Measurements from ENCODE around the gene IGFBP5. TPM values are rescaled to one million over a fixed set of nuclear protein-coding genes. Genes with fewer than 3 reads are reported as not detected.
A peak's percentile ranks its signal among the peaks of the same experiment; 100 is the strongest.

Gene IGFBP5
- polyA plus RNA-seq, 1 of the 3 experiments (the other 2 are of a cell fraction): 323 TPM

- H3K27ac ChIP-seq (ENCODE audit: low read depth in 2 of 2, low read length in 1 of 2): peak overlapping the region; percentile 19 to 97; a peak in 3 of 4 replicates
- no peaks in the 10 kb centered on the region for H3F3A ChIP-seq (replicated peaks; ENCODE audit: insufficient read depth)
- peaks cover 0 to 42% of the 10 kb centered on the region in 2 experiments; a peak in 2 of 4 replicates for H3K4me1 ChIP-seq (ENCODE audit: control insufficient read depth in 1 of 2, insufficient read depth in 2 of 2, low read depth in 1 of 2, low read length in 1 of 2)
- ChIA-PET POLR2A (interaction anchor here (0.9 to 1.5 kb wide), 3 partner anchors 35 to 237 kb away, joined by 3 to 9 read pairs (median 4); partner anchors contain the start of gene RPL37A), CTCF (interaction anchor here (0.8 to 1.7 kb wide), 5 partner anchors 11 to 140 kb away, joined by 3 to 7 read pairs (median 3); partner anchors contain the start of gene IGFBP5)
- no peaks in the 10 kb centered on the region for H3K9me3 ChIP-seq
- DNase-seq: peak; percentile 70
- peak overlapping the region; percentile 43; the same call in 1 of the 2 replicates for H3K4me2 ChIP-seq
- no peak overlapping the region for H2AFZ ChIP-seq (ENCODE audit: low read depth)
- H4K20me1 ChIP-seq (ENCODE audit: insufficient read depth): no peaks in the 10 kb centered on the region
- no peaks in the 10 kb centered on the region for H3K9me2 ChIP-seq
- H3K9ac ChIP-seq: no peak overlapping the region
- no peaks in the 10 kb centered on the region for H3K36me3 ChIP-seq (replicated peaks in 1 of 2; ENCODE audit: control insufficient read depth in 1 of 2, insufficient read depth in 2 of 2, low read length in 1 of 2)
- 0 out of 2 replicates have a peak, but pooled peaks cover 4% of the 10 kb centered on the region for H3K27me3 ChIP-seq (ENCODE audit: insufficient read depth)
- WGBS (ENCODE audit: low lambda C conversion rate): 19% methylated on average over 6 of the region's 6 CpGs
- no peak overlapping the region for H3K4me3 ChIP-seq (ENCODE audit: low read depth in 2 of 2, low read length in 1 of 2)
- H3K79me2 ChIP-seq (ENCODE audit: insufficient read depth): no peaks in the 10 kb centered on the region
- no peak for TF ChIP-seq FOSL2 (IDR thresholded peaks at IDR 0.05; ENCODE audit: borderline replicate concordance, low read depth)
- TF ChIP-seq PBX3 (IDR thresholded peaks at IDR 0.05): peak; percentile 90
- no peak; the same call in 1 of the 2 replicates for TF ChIP-seq RAD21 (IDR thresholded peaks at IDR 0.05; ENCODE audit: low read length)
- TF ChIP-seq CHD2 (IDR thresholded peaks at IDR 0.05; ENCODE audit: low read length, partially characterized antibody): peak; percentile 88
- 0 out of 2 replicates have a peak, but pooled peaks have one; percentile 45 for TF ChIP-seq SIN3A (IDR thresholded peaks at IDR 0.05; ENCODE audit: borderline replicate concordance, low read depth, low read length)
- peak; percentile 52 to 99; a peak in 3 of 4 replicates for TF ChIP-seq EP300 (IDR thresholded peaks at IDR 0.05; ENCODE audit: borderline replicate concordance in 1 of 2, low read depth in 1 of 2, low read length in 1 of 2)
- TF ChIP-seq IRF3 (IDR thresholded peaks at IDR 0.05; ENCODE audit: low read depth, low read length): no peak
- peak; percentile 94 for TF ChIP-seq POLR2AphosphoS5 (IDR thresholded peaks at IDR 0.05; ENCODE audit: low read depth, low read length)
- TF ChIP-seq CTCF (IDR thresholded peaks at IDR 0.05): no peak
- TF ChIP-seq TEAD4 (IDR thresholded peaks at IDR 0.05; ENCODE audit: borderline replicate concordance, insufficient read depth): 0 out of 2 replicates have a peak, but pooled peaks have one; percentile 57
- TF ChIP-seq EZH2phosphoT487 (IDR thresholded peaks at IDR 0.05; ENCODE audit: borderline replicate concordance, low read depth): no peak
- TF ChIP-seq ZBTB33 (IDR thresholded peaks at IDR 0.05; ENCODE audit: borderline replicate concordance, low read depth): no peak
- TF ChIP-seq SMC3 (IDR thresholded peaks at IDR 0.05; ENCODE audit: low read depth, low read length): no peak
- no peak; the same call in 1 of the 2 replicates for TF ChIP-seq NFIC (IDR thresholded peaks at IDR 0.05; ENCODE audit: borderline replicate concordance)
- no peak for TF ChIP-seq GABPA (IDR thresholded peaks at IDR 0.05; ENCODE audit: low read depth)
- TF ChIP-seq GATA2 (CRISPR knock-in tag; IDR thresholded peaks at IDR 0.05): peak; percentile 82
- TF ChIP-seq FOXJ3 (CRISPR knock-in tag; IDR thresholded peaks at IDR 0.05): no peak; the same call in 1 of the 2 replicates
- TF ChIP-seq USF2 (IDR thresholded peaks at IDR 0.05; ENCODE audit: borderline replicate concordance, low read depth, low read length): no peak
- TF ChIP-seq TCF12 (IDR thresholded peaks at IDR 0.05): peak; percentile 99
- no peak for TF ChIP-seq NRF1 (IDR thresholded peaks at IDR 0.05; ENCODE audit: low read depth, low read length)
- TF ChIP-seq YY1 (IDR thresholded peaks at IDR 0.05; ENCODE audit: low read depth): no peak
- TF ChIP-seq RCOR1 (IDR thresholded peaks at IDR 0.05; ENCODE audit: low read length): peak; percentile 99
- no peak for TF ChIP-seq ELF1 (IDR thresholded peaks at IDR 0.05)
- no peak for TF ChIP-seq RFX5 (IDR thresholded peaks at IDR 0.05; ENCODE audit: low read length)
- peak; percentile 68 for TF ChIP-seq JUND (IDR thresholded peaks at IDR 0.05)
- no peak for TF ChIP-seq FOXM1 (IDR thresholded peaks at IDR 0.05; ENCODE audit: low read depth)
- TF ChIP-seq USF1 (IDR thresholded peaks at IDR 0.05; ENCODE audit: borderline replicate concordance, low read depth): peak; percentile 55; the same call in 1 of the 2 replicates
- no peak for TF ChIP-seq MEF2A (IDR thresholded peaks at IDR 0.05; ENCODE audit: borderline replicate concordance, low read depth)
These were observed 39.7 kb upstream of the IGFBP5 start for GRCh38 chr2:216735086-216735485.
